GM20431 (cell line): ENCODE results near the gene CRISP1.
"Not testable (repeated sequence)": the region's sequence is repeated elsewhere in the genome, so short reads cannot be mapped to it uniquely, and the experiment has no call there.

Source experiments
- in situ Hi-C: fragments of 300-500 bp; cut with MseI, MboI; formaldehyde crosslinking; loops from one replicate; pipeline ENCODE4 v1.15.0; 2020; ENCODE audit warnings: low sequenced_read_pairs; ENCODE audit not compliant: unreplicated experiment

The CRISP1 gene

GRCh38 chr6:49866485-49866943 lies at the start of gene CRISP1:
CRISP1 (minus strand) TSS chr6:49866535; CDS start chr6:49857400, 9,135 bp downstream.
- in situ Hi-C loops = no loop called here

- in situ Hi-C loops = no loop called here
Observed at GRCh38 chr6:49915035-49915434, 48.7 kb upstream of the CRISP1 start.

GRCh38 chr6:49913636-49914375 lies 47.5 kb upstream of the CRISP1 start:
- in situ Hi-C loops = no loop called here

GRCh38 chr6:49912196-49912595 lies 45.9 kb upstream of the CRISP1 start:
- in situ Hi-C loops = no loop called here

GRCh38 chr6:49911252-49911651 lies 44.9 kb upstream of the CRISP1 start:
- in situ Hi-C loops = no loop called here

- in situ Hi-C loops = no loop called here
Observed at GRCh38 chr6:49909563-49909962, 43.2 kb upstream of the CRISP1 start.

GRCh38 chr6:49906526-49906925 lies 40.2 kb upstream of the CRISP1 start:
- in situ Hi-C loops = no loop called here

- in situ Hi-C loops = no loop called here
Observed at GRCh38 chr6:49905296-49905695, 39.0 kb upstream of the CRISP1 start.

- in situ Hi-C loops = no loop called here
Observed at GRCh38 chr6:49902856-49903255, 36.5 kb upstream of the CRISP1 start.

- in situ Hi-C loops = no loop called here
Observed at GRCh38 chr6:49898904-49899566, 32.7 kb upstream of the CRISP1 start.

- in situ Hi-C loops = not testable (repeated sequence)
Observed at GRCh38 chr6:49895553-49895952, 29.2 kb upstream of the CRISP1 start.

GRCh38 chr6:49892280-49892679 lies 25.9 kb upstream of the CRISP1 start:
- in situ Hi-C loops = no loop called here

- in situ Hi-C loops = no loop called here
Observed at GRCh38 chr6:49890988-49891387, 24.7 kb upstream of the CRISP1 start.

- in situ Hi-C loops = no loop called here
Observed at GRCh38 chr6:49888742-49889431, 22.6 kb upstream of the CRISP1 start.

GRCh38 chr6:49868951-49869529 lies 2.7 kb upstream of the CRISP1 start:
- in situ Hi-C loops = no loop called here

GRCh38 chr6:49856282-49856681 lies 10.1 kb downstream of the CRISP1 start:
- in situ Hi-C loops = no loop called here

- in situ Hi-C loops = no loop called here
Observed at GRCh38 chr6:49855221-49855620, 11.1 kb downstream of the CRISP1 start.

GRCh38 chr6:49852975-49853374 lies 13.4 kb downstream of the CRISP1 start:
- in situ Hi-C loops = no loop called here

- in situ Hi-C loops = loop anchor here (10.0 kb wide), 1 partner anchor 225 kb away; no protein-coding TSS in a partner anchor
Observed at GRCh38 chr6:49849213-49849907, 17.0 kb downstream of the CRISP1 start.

- in situ Hi-C loops = loop anchor here (10.0 kb wide), 1 partner anchor 223 kb away; no protein-coding TSS in a partner anchor
Observed at GRCh38 chr6:49847673-49848072, 18.7 kb downstream of the CRISP1 start.
